SK-N-SH (cell line): Measurements from ENCODE around the gene INPPL1.

Source experiments
- CHD2 ChIP-seq: fragments of 150-350 bp; IDR thresholded peaks from 2 replicates; pipeline ENCODE4 v1.6.1; 2018; ENCODE audit warnings: low read length; ENCODE audit not compliant: partially characterized antibody
- CTCF ChIP-seq: fragments of 200-600 bp; sonication (generic); IDR thresholded peaks from 2 replicates; pipeline ENCODE4 v1.6.1; 2017; ENCODE audit warnings: antibody characterized with exemption, mild to moderate bottlenecking, moderate library complexity
- ELF1 ChIP-seq: IDR thresholded peaks from 2 replicates; pipeline ENCODE4 v1.4.0; 2012
- EZH2phosphoT487 ChIP-seq: fragments of 200-600 bp; sonication (generic); IDR thresholded peaks from 2 replicates; pipeline ENCODE4 v1.6.1; 2017; ENCODE audit warnings: low read depth, mixed run types, mild to moderate bottlenecking, antibody characterized with exemption, moderate library complexity, borderline replicate concordance
- IRF3 ChIP-seq: fragments of 150-350 bp; IDR thresholded peaks from 2 replicates; pipeline ENCODE4 v1.6.1; 2016; ENCODE audit warnings: mild to moderate bottlenecking, low read depth, low read length
- MAX ChIP-seq: IDR thresholded peaks from 2 replicates; pipeline ENCODE4 v1.4.0; 2012; ENCODE audit warnings: low read depth
- POLR2AphosphoS5 ChIP-seq: IDR thresholded peaks from 2 replicates; pipeline ENCODE4 v1.6.1; 2012; ENCODE audit warnings: low read depth, low read length
- RAD21 ChIP-seq: IDR thresholded peaks from 2 replicates; pipeline ENCODE4 v1.6.1; 2012; ENCODE audit warnings: mild to moderate bottlenecking, low read length
- REST ChIP-seq: IDR thresholded peaks from 2 replicates; pipeline ENCODE4 v1.6.1; 2012; ENCODE audit warnings: mild to moderate bottlenecking, low read depth, low read length, moderate library complexity
- RXRA ChIP-seq: IDR thresholded peaks from 2 replicates; pipeline ENCODE4 v1.4.0; 2012; ENCODE audit warnings: low read depth, mild to moderate bottlenecking, borderline replicate concordance
- TAF1 ChIP-seq: IDR thresholded peaks from 2 replicates; pipeline ENCODE4 v1.6.1; 2012; ENCODE audit warnings: low read depth, mild to moderate bottlenecking, low read length, moderate library complexity, borderline replicate concordance
- USF2 ChIP-seq: fragments of 150-350 bp; IDR thresholded peaks from 2 replicates; pipeline ENCODE4 v1.6.1; 2017; ENCODE audit warnings: antibody characterized with exemption, low read length, low read depth, borderline replicate concordance
- YY1 ChIP-seq: IDR thresholded peaks from 2 replicates; pipeline ENCODE4 v1.4.0; 2012; ENCODE audit warnings: low read depth, mild to moderate bottlenecking

- TF ChIP-seq CTCF (no peak), POLR2AphosphoS5 (no peak), EZH2phosphoT487 (no peak), RAD21 (no peak), IRF3 (no peak), ELF1 (no peak), REST (no peak), CHD2 (no peak), RXRA (no peak), MAX (no peak), YY1 (no peak), TAF1 (no peak), USF2 (no peak)
Measured at GRCh38 chr11:72179804-72180396, 44.7 kb upstream of the INPPL1 start.
